ENCODE results near the gene NCLN. TPM values are rescaled to one million over a fixed set of nuclear protein-coding genes. Genes with fewer than 3 reads are reported as not detected.

Gene NCLN
- total RNA-seq, 2 donors from 2014 or later = 29.4 to 40.4 TPM

- TF ChIP-seq, protein P1, sequence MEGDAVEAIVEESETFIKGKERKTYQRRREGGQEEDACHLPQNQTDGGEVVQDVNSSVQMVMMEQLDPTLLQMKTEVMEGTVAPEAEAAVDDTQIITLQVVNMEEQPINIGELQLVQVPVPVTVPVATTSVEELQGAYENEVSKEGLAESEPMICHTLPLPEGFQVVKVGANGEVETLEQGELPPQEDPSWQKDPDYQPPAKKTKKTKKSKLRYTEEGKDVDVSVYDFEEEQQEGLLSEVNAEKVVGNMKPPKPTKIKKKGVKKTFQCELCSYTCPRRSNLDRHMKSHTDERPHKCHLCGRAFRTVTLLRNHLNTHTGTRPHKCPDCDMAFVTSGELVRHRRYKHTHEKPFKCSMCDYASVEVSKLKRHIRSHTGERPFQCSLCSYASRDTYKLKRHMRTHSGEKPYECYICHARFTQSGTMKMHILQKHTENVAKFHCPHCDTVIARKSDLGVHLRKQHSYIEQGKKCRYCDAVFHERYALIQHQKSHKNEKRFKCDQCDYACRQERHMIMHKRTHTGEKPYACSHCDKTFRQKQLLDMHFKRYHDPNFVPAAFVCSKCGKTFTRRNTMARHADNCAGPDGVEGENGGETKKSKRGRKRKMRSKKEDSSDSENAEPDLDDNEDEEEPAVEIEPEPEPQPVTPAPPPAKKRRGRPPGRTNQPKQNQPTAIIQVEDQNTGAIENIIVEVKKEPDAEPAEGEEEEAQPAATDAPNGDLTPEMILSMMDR (IDR thresholded peaks at IDR 0.05) = no peak
- Histone ChIP-seq H3K4me3 (no peak overlapping the region), H3K27ac (no peak overlapping the region), H3K36me3 (no peaks in the 10 kb centered on the region), H3K27me3 (replicated peaks; ENCODE audit: insufficient read depth) (no peaks in the 10 kb centered on the region), H3K9me3 (no peaks in the 10 kb centered on the region), H3K4me1 (ENCODE audit: control insufficient read depth in 1 of 2, low read depth in 2 of 2) (no peaks in the 10 kb centered on the region)
- no peak for ATAC-seq (ENCODE audit: insufficient number of reproducible peaks, low FRiP score, low read depth)
- no peak for DNase-seq (ENCODE audit: low spot score)
Measured at GRCh38 chr19:3148503-3148902, 37.2 kb upstream of the NCLN start.

- ATAC-seq (ENCODE audit: insufficient number of reproducible peaks, low FRiP score, low read depth) (no peak), DNase-seq (ENCODE audit: low spot score) (no peak)
- Histone ChIP-seq H3K36me3 (no peaks in the 10 kb centered on the region), H3K4me3 (no peak overlapping the region), H3K9me3 (no peaks in the 10 kb centered on the region), H3K27me3 (replicated peaks; ENCODE audit: insufficient read depth) (no peaks in the 10 kb centered on the region), H3K27ac (no peak overlapping the region), H3K4me1 (ENCODE audit: control insufficient read depth in 1 of 2, low read depth in 2 of 2) (no peaks in the 10 kb centered on the region)
- TF ChIP-seq, protein P1 (IDR thresholded peaks at IDR 0.05) = no peak
Measured at GRCh38 chr19:3149089-3149488, 36.6 kb upstream of the NCLN start.

- no peaks in the 10 kb centered on the region for H3K27me3 ChIP-seq (replicated peaks; ENCODE audit: insufficient read depth)
- DNase-seq (ENCODE audit: low spot score) = no peak
Measured at GRCh38 chr19:3149526-3150505, 35.9 kb upstream of the NCLN start.

GRCh38 chr19:3150739-3151329 is 34.9 kb upstream of the NCLN start:
- TF ChIP-seq, protein P1 (IDR thresholded peaks at IDR 0.05) = no peak
- Histone ChIP-seq H3K27ac (no peak overlapping the region), H3K9me3 (no peaks in the 10 kb centered on the region), H3K36me3 (no peaks in the 10 kb centered on the region), H3K4me3 (no peak overlapping the region), H3K4me1 (ENCODE audit: control insufficient read depth in 1 of 2, low read depth in 2 of 2) (peaks cover 3 to 14% of the 10 kb centered on the region in 2 donors), H3K27me3 (replicated peaks; ENCODE audit: insufficient read depth) (no peaks in the 10 kb centered on the region)
- DNase-seq (ENCODE audit: low spot score) (no peak), ATAC-seq (ENCODE audit: insufficient number of reproducible peaks, low FRiP score, low read depth) (no peak)

More at GRCh38 chr19:3149526-3150505, 35.9 kb upstream of the NCLN start:
- H3K36me3 ChIP-seq = no peaks in the 10 kb centered on the region
- TF ChIP-seq, protein P1 (IDR thresholded peaks at IDR 0.05) = no peak
- H3K9me3 ChIP-seq = no peaks in the 10 kb centered on the region
- no peak overlapping the region for H3K4me3 ChIP-seq
- H3K4me1 ChIP-seq (ENCODE audit: control insufficient read depth in 1 of 2, low read depth in 2 of 2) = peaks cover under 1 to 5% of the 10 kb centered on the region in 2 donors
- no peak for ATAC-seq (ENCODE audit: insufficient number of reproducible peaks, low FRiP score, low read depth)
- H3K27ac ChIP-seq = no peak overlapping the region
